Lower lobe of right lung (tissue), 2 donors: ENCODE results near the gene CLEC2L. TPM values are rescaled to one million over a fixed set of nuclear protein-coding genes. Genes with fewer than 3 reads are reported as not detected.

Experiments used
- ATAC-seq, 2 donors: fragments of 200-7000 bp; cut with Tn5 transposase; one replicate each; pipeline ENCODE4 v1.9.1; 2020 to 2022; ENCODE audit warnings: mild to moderate bottlenecking in 2 of 2, moderate library complexity in 2 of 2
- DNase-seq: peaks from one replicate; pipeline ENCODE4 v3.0.0-alpha.2; 2020
- H3K27ac ChIP-seq: fragments of 200-600 bp; one replicate; pipeline ENCODE4 v1.8.0; 2022
- H3K27me3 ChIP-seq: fragments of 200-600 bp; one replicate; pipeline ENCODE4 v1.8.0; 2022; ENCODE audit warnings: low read depth
- H3K36me3 ChIP-seq: fragments of 200-600 bp; one replicate; pipeline ENCODE4 v1.8.0; 2022; ENCODE audit warnings: mild to moderate bottlenecking
- H3K4me1 ChIP-seq: fragments of 200-600 bp; one replicate; pipeline ENCODE4 v1.8.0; 2022
- H3K4me3 ChIP-seq: fragments of 200-600 bp; one replicate; pipeline ENCODE4 v1.8.0; 2022; ENCODE audit warnings: mild to moderate bottlenecking
- H3K9me3 ChIP-seq: fragments of 200-600 bp; one replicate; pipeline ENCODE4 v1.8.0; 2022
- CTCF ChIP-seq: fragments of 200-600 bp; IDR thresholded peaks from one replicate; pipeline ENCODE4 v1.8.0; 2022; ENCODE audit warnings: antibody characterized with exemption, mild to moderate bottlenecking
- intact Hi-C: fragments of 100-400 bp; cut with DNase I; formaldehyde crosslinking; loops from one replicate; pipeline ENCODE4 v1.11.0; 2022
- total RNA-seq: library from RNA; stranded (reverse); fragmentation: NEBNext Ultra II Directional; extraction: Animal tissue kit (Norgen Biotek cat#: 25700); gene quantifications from one replicate; pipeline ENCODE4 v1.2.1, GENCODE V29; 2021
- donor health status: DM: no; HTN: yes; CAD: no; lungs with severe emphysema.

The CLEC2L gene
- total RNA-seq, 1 donor from 2014 or later: not detected

DNA sequence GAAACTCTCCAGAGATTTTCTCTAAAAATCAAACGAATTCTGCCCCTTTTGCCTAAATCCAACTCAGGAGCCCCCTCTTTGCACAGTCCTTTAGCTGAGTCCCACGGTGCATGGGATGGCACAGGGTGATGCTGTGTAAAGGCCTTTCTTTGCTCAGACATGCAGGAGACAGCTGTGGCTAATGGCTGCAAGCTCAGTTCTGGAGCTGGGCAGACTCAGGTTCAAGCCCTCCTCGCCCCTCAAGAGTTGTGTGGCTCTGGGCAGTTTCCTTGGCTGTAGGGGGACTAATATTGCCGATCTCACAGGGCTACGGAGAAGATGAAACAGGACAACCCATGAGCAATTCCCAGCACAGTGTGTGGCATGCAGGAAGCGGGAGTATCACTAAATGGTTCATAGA lies 42.6 kb downstream of the CLEC2L start:
- Histone ChIP-seq H3K27ac (no peak overlapping the region), H3K4me1 (peaks cover 11% of the 10 kb centered on the region), H3K27me3 (no peaks in the 10 kb centered on the region), H3K36me3 (peaks cover 28% of the 10 kb centered on the region), H3K9me3 (no peaks in the 10 kb centered on the region), H3K4me3 (no peak overlapping the region)
- ATAC-seq (no peak), DNase-seq (no peak)
- intact Hi-C loops: no loop called here
- TF ChIP-seq CTCF: no peak

DNA sequence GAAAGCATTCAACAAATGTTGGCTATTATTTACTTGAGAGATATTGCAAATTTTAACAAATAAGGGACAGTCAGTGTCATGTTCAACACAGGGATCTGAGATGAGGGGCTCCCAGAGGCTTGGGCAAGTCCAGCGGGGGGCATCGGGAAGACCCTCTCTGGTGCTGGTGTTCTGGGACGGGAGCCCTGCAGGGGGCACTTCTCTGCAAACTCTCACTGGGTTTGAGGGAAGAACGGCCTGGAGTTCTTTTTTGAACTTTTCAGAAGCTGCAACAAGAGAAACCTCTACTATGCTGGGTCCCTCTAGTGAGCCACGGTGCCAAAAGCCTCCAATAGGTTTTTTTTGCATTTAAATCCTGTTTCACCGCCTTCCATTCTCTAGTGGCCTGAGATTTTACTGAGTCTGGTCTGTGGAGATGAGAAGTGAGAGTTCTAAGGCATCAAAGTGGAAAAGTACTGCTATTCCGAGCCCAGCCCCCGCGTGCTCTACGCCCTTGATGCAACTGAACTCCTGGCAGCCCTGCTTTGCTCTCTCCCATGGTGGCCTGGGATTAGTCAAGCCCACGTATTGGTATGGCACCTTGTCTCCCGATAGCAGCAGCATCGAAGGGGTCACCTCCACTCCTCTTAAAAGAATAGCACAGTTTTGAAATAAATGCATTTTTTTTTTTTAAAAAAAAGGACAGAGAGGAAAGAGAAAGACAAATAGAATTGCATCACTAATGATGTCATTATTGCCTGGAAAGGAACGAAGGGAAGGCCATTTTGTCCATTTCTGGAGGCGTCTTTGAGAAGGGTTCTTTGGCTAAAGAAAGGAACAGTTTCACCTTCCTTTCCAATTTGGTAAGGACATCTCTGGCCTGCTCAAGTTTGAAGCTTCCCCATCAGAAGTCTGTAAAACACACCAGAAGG lies 43.5 kb downstream of the CLEC2L start:
- Histone ChIP-seq H3K4me1 (peaks cover 11% of the 10 kb centered on the region), H3K36me3 (peaks cover 37% of the 10 kb centered on the region), H3K4me3 (no peak overlapping the region), H3K27me3 (no peaks in the 10 kb centered on the region), H3K27ac (no peak overlapping the region), H3K9me3 (no peaks in the 10 kb centered on the region)
- TF ChIP-seq CTCF: no peak
- DNase-seq (no peak), ATAC-seq (no peak)
- intact Hi-C loops: no loop called here

GRCh38 chr7:139567647-139568345 lies 44.3 kb downstream of the CLEC2L start:
- intact Hi-C loops: no loop called here
- peaks cover 42% of the 10 kb centered on the region for H3K36me3 ChIP-seq
- DNase-seq: no peak

GRCh38 chr7:139568346-139568675 lies 44.8 kb downstream of the CLEC2L start:
- H3K27ac ChIP-seq: no peak overlapping the region
- ATAC-seq: no peak
- intact Hi-C loops: no loop called here
- H3K4me3 ChIP-seq: no peak overlapping the region
- H3K27me3 ChIP-seq: no peaks in the 10 kb centered on the region
- DNase-seq: no peak
- H3K36me3 ChIP-seq: peaks cover 47% of the 10 kb centered on the region
- H3K9me3 ChIP-seq: no peaks in the 10 kb centered on the region
- no peak for TF ChIP-seq CTCF
- H3K4me1 ChIP-seq: peaks cover 9% of the 10 kb centered on the region

More at GRCh38 chr7:139567647-139568345, 44.3 kb downstream of the CLEC2L start:
- H3K9me3 ChIP-seq: no peaks in the 10 kb centered on the region
- H3K27me3 ChIP-seq: no peaks in the 10 kb centered on the region
- no peak overlapping the region for H3K27ac ChIP-seq
- peaks cover 11% of the 10 kb centered on the region for H3K4me1 ChIP-seq
- ATAC-seq: no peak
- no peak for TF ChIP-seq CTCF
- no peak overlapping the region for H3K4me3 ChIP-seq

GRCh38 chr7:139568813-139569490 lies 45.5 kb downstream of the CLEC2L start:
- no peaks in the 10 kb centered on the region for H3K9me3 ChIP-seq
- no peak for DNase-seq
- intact Hi-C loops: no loop called here

More at GRCh38 chr7:139568813-139569490, 45.5 kb downstream of the CLEC2L start:
- no peak overlapping the region for H3K4me3 ChIP-seq
- H3K27ac ChIP-seq: no peak overlapping the region
- TF ChIP-seq CTCF: no peak
- peaks cover 6% of the 10 kb centered on the region for H3K4me1 ChIP-seq
- peak in 1 of 2 donors; percentile 20 for ATAC-seq
- peaks cover 49% of the 10 kb centered on the region for H3K36me3 ChIP-seq
- H3K27me3 ChIP-seq: no peaks in the 10 kb centered on the region
